ENCODE results near the gene METTL17. TPM values are rescaled to one million over a fixed set of nuclear protein-coding genes. Genes with fewer than 3 reads are reported as not detected.

Gene METTL17
- total and polyA plus RNA-seq, 2 of the 8 experiments (the other 6 are each of a cell fraction or from before 2014, with no cell fraction given), result 73.8 to 138 TPM

GRCh38 chr14:20997115-20997514, 7.3 kb downstream of the METTL17 start:
- H3K9me3 ChIP-seq (ENCODE audit: insufficient read depth in 2 of 2, low read depth in 1 of 2, low read length in 1 of 2), result no peaks in the 10 kb centered on the region
- H3K4me1 ChIP-seq (replicated peaks in 1 of 4; ENCODE audit: control insufficient read depth in 3 of 4, insufficient read depth in 4 of 4, low read length in 3 of 4), result peaks cover 2 to 6% (median 5%) of the 10 kb centered on the region in 4 experiments; a peak in 5 of 7 replicates
- H2BK12ac ChIP-seq (ENCODE audit: low read depth, low read length), result no peak overlapping the region
- peaks cover 0 to 2% of the 10 kb centered on the region in 2 experiments for H4K20me1 ChIP-seq (replicated peaks in 1 of 2; ENCODE audit: control insufficient read depth in 1 of 2, insufficient read depth in 2 of 2, low read length in 2 of 2)
- no peaks in the 10 kb centered on the region for H3K79me1 ChIP-seq (ENCODE audit: low read depth, low read length)
- no peak overlapping the region for H4K91ac ChIP-seq (replicated peaks; ENCODE audit: insufficient read length, low read length)
- H3K18ac ChIP-seq (ENCODE audit: extremely low read depth, low read length), result no peak overlapping the region
- no peaks in the 10 kb centered on the region for H3K27me3 ChIP-seq (replicated peaks in 1 of 4; ENCODE audit: control insufficient read depth in 3 of 4, extremely low read depth in 1 of 4, insufficient read depth in 3 of 4, low read length in 3 of 4)
- no peaks in the 10 kb centered on the region; the same call in 1 of the 2 replicates for H3K23me2 ChIP-seq (ENCODE audit: low read depth, low read length)
- H2BK15ac ChIP-seq (ENCODE audit: low read length), result no peak overlapping the region
- H3K56ac ChIP-seq (replicated peaks; ENCODE audit: insufficient read length, low read depth, low read length), result no peak overlapping the region
- DNase-seq (ENCODE audit: low read depth in 1 of 2, low spot score in 2 of 2) (no peak), FAIRE-seq (no peak)
- H3K14ac ChIP-seq (ENCODE audit: insufficient read length), result no peak overlapping the region
- no peak overlapping the region for H2AK5ac ChIP-seq (ENCODE audit: low read depth, low read length)
- H2AFZ ChIP-seq (ENCODE audit: low read length), result no peak overlapping the region
- H3K4me2 ChIP-seq (ENCODE audit: insufficient read depth in 1 of 2, low read depth in 2 of 2, low read length in 2 of 2), result no peak overlapping the region
- H3K9ac ChIP-seq (replicated peaks in 1 of 4; ENCODE audit: extremely low read depth in 1 of 4, low read depth in 3 of 4, low read length in 3 of 4), result no peak overlapping the region
- H4K8ac ChIP-seq (ENCODE audit: extremely low read depth, insufficient read depth, low read length), result no peak overlapping the region
- no peaks in the 10 kb centered on the region for H3K79me2 ChIP-seq (ENCODE audit: control insufficient read depth in 1 of 2, insufficient read depth in 2 of 2, low read length in 2 of 2)
- H2BK20ac ChIP-seq (ENCODE audit: low read length), result no peak overlapping the region
- H3K4ac ChIP-seq (replicated peaks; ENCODE audit: insufficient read length, low read depth, low read length), result no peak overlapping the region
- H3K27ac ChIP-seq (ENCODE audit: low read depth, low read length), result no peak overlapping the region
- H3K36me3 ChIP-seq (ENCODE audit: control insufficient read depth in 2 of 4, insufficient read depth in 4 of 4, low read length in 3 of 4), result peaks cover 25 to 47% (median 36%) of the 10 kb centered on the region in 4 experiments
- H3K4me3 ChIP-seq (ENCODE audit: extremely low read depth in 1 of 4, insufficient read depth in 2 of 4, low read depth in 3 of 4, low read length in 4 of 4), result no peak overlapping the region
- no peak overlapping the region for H4K5ac ChIP-seq (ENCODE audit: insufficient read length, low read depth, low read length)
- no peak overlapping the region for H2BK120ac ChIP-seq (replicated peaks; ENCODE audit: low read depth, low read length)
- H3K23ac ChIP-seq (ENCODE audit: insufficient read length), result no peak overlapping the region
- WGBS, 2 experiments (ENCODE audit: extremely low coverage in 1 of 2, insufficient coverage in 1 of 2, insufficient read length in 1 of 2, insufficient replicate concordance in 2 of 2, low coverage in 1 of 2, low lambda C conversion rate in 2 of 2, missing lambda C conversion rate in 1 of 2), result 83% methylated on average over 4 of the region's 4 CpGs; no CpG with 5 or more reads in 1 of the 2 experiments
- CTCF ChIA-PET (ENCODE audit: partially characterized antibody), result interaction anchor here (0.6 to 10.6 kb wide), 13 partner anchors 9 to 666 kb away, joined by 3 to 117 read pairs (median 5); partner anchors contain the start of gene RNASE1
- H2BK5ac ChIP-seq (ENCODE audit: low read depth, low read length), result no peak overlapping the region
- POLR2A ChIA-PET (ENCODE audit: partially characterized antibody), result interaction anchor here (0.6 to 1.8 kb wide), 5 partner anchors 9 to 173 kb away, joined by 3 to 4 read pairs (median 4); no protein-coding TSS in a partner anchor
- TF ChIP-seq ATF2 (IDR thresholded peaks at IDR 0.05; ENCODE audit: low read length), result no peak
- no peak for TF ChIP-seq HDAC2 (IDR thresholded peaks at IDR 0.05; ENCODE audit: borderline replicate concordance in 1 of 2, low read depth in 2 of 2, low read length in 2 of 2)
- TF ChIP-seq KDM5A (IDR thresholded peaks at IDR 0.05; ENCODE audit: low read length), result no peak
- TF ChIP-seq EP300 (IDR thresholded peaks at IDR 0.05; ENCODE audit: borderline replicate concordance in 1 of 2, low read depth in 2 of 2, low read length in 2 of 2), result no peak
- no peak for TF ChIP-seq RXRA (IDR thresholded peaks at IDR 0.05; ENCODE audit: insufficient read depth, low read depth, low read length)
- TF ChIP-seq SRF (IDR thresholded peaks at IDR 0.05; ENCODE audit: low read depth, low read length), result no peak
- no peak for TF ChIP-seq KDM4A (IDR thresholded peaks at IDR 0.05; ENCODE audit: low read depth, low read length, severe bottlenecking)
- no peak for TF ChIP-seq TBP (IDR thresholded peaks at IDR 0.05; ENCODE audit: low read depth, low read length)
- TF ChIP-seq CBX5 (IDR thresholded peaks at IDR 0.05; ENCODE audit: low read depth, low read length), result no peak
- TF ChIP-seq MAFK (IDR thresholded peaks at IDR 0.05; ENCODE audit: low read depth, low read length), result no peak
- no peak for TF ChIP-seq TAF1 (IDR thresholded peaks at IDR 0.05; ENCODE audit: low read depth, low read length)
- TF ChIP-seq BRCA1 (IDR thresholded peaks at IDR 0.05; ENCODE audit: low read depth, low read length), result no peak
